OCI-LY7 (cell line): ENCODE data around the gene HRCT1.

Experiments
- CTCF ChIP-seq: fragments of 200-600 bp; sonication (generic); conservative IDR thresholded peaks from 2 replicates; pipeline ENCODE4 v1.5.1; 2014; ENCODE audit warnings: mild to moderate bottlenecking, antibody characterized with exemption, low read length, moderate library complexity, mixed read lengths
- EZH2phosphoT487 ChIP-seq: fragments of 200-600 bp; sonication (generic); IDR thresholded peaks from 2 replicates; pipeline ENCODE4 v1.6.1; 2018; ENCODE audit warnings: low read depth, borderline replicate concordance, mild to moderate bottlenecking, mixed run types, antibody characterized with exemption, low read length, moderate library complexity, mixed read lengths

DNA sequence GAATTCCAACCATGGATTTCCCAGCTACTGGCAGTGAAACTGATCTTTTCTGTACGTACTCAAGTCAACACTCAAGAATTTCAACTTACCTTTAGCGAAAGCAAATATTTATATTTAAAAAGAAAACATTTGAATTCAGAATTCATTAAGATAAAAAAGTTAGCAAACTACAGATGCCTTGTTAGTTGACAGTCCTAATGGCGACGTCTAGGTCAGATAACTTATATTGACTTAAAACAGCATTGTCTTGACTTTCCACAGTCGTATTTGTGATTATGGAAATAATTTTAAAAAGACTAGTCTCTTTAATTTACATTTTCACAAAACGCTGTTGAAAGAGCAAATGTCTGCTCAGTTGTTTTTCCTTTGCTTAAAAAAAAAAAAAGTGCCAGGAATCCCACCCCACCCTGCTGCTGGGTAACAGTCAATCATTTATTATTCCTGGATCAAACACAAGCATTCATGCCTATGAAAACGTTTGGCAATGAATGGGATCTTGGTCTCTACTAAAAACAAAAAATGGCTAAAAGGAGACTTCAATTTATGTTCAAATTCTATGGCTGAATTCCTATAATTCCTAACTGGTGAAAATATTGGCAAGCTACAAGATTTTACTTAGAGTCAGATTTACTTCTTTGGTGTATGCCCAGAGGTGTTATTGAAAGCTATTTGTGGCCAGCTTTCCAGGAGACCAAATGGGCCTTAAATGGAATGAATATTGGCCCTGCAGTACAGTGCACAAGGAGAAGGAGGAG lies 29.9 kb downstream of the HRCT1 start:
- TF ChIP-seq CTCF (no peak), EZH2phosphoT487 (no peak)
